ENCODE results near the gene AMZ1.

Gene AMZ1, protein sequence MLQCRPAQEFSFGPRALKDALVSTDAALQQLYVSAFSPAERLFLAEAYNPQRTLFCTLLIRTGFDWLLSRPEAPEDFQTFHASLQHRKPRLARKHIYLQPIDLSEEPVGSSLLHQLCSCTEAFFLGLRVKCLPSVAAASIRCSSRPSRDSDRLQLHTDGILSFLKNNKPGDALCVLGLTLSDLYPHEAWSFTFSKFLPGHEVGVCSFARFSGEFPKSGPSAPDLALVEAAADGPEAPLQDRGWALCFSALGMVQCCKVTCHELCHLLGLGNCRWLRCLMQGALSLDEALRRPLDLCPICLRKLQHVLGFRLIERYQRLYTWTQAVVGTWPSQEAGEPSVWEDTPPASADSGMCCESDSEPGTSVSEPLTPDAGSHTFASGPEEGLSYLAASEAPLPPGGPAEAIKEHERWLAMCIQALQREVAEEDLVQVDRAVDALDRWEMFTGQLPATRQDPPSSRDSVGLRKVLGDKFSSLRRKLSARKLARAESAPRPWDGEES

DNA sequence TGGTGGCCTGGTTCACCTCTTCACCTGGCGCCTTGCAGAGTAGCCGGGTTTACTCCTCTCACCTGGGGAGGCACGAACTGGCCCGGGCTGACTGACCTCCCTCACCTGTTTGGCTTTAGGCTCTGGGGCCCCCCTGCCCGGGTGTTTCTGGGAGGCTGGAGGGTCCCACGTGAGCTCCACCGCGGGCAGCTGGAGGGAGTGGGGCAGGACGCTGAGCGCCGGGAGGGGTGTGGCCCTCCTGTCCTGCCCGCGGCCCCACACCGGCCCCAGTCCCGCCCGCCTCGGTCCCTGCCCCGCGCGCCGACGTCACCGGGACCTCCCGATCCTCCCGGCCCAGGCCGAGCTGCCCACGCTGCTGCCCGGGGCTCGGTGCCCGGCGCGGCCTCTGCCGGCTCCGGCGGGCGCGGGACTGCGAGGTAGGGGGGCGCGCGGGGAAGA lies at the start of gene AMZ1:
AMZ1 (plus strand) TSS at position 322 of the 438 bp plus-strand sequence. CDS start 12,250 bp downstream, outside the sequence.
- no peak for DNase-seq

DNA sequence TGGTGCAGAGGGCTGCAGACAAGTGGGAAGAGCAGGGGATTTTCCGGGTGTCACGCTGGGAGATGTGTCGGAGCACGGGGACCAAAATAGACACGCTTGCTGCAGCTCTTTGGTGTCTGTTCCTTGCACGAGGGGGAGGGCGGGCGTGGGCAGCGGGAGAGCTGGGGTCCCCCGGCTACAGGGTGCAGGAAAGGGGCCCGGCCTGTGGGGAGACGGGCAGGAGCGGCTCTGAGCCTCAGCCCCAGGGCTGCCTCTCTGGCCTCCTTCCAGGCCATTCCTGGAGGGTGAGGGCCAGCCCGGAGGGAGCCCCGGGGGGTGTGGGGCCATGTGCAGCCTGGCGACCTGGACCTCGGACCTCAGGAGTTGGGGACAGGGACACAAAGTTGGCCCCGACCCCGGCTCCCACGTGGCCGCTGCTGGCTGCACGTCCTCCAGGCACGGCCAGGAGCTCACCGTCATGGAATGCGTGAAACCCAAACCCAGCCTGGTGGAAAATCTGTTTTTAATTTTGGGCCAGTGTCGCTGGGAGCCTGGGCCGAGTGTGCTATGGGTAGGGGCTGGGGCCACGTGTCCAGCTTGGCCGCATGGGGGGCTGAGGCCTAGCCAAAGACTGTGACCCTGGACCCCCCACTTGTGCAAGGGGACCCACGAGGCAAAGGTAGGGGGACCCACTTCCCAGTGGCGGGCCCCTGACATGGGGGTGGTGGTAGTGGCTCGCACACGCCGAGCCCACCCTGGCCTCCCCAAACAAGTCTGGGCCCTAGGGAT lies 49.6 kb upstream of the AMZ1 start:
- no peak for DNase-seq

DNA sequence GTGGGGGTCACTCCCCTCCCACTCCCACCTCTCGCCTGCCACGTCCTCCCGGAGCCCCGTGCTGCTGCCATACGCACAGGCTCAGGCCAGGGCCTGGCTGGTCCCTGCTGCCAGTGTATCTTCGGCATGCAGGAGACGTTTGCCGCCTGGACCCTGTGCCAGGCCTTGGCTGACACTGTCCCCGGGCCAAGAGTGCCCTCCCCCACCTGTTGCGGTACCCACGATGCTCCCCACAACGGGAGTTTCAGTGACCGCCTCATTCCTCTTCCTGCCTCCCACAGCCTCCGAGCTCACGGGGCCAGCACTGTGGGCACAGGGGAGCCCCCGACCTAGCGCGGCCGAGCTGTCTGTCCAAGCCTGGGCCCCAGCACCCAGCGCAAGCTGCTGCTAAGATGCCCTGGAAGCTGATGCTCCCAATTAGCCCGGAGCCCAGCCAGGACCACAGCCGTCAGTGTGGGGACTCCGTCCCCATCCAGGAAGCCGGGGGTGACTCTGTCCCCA lies 48.8 kb upstream of the AMZ1 start:
- peak; percentile 42 for DNase-seq

DNA sequence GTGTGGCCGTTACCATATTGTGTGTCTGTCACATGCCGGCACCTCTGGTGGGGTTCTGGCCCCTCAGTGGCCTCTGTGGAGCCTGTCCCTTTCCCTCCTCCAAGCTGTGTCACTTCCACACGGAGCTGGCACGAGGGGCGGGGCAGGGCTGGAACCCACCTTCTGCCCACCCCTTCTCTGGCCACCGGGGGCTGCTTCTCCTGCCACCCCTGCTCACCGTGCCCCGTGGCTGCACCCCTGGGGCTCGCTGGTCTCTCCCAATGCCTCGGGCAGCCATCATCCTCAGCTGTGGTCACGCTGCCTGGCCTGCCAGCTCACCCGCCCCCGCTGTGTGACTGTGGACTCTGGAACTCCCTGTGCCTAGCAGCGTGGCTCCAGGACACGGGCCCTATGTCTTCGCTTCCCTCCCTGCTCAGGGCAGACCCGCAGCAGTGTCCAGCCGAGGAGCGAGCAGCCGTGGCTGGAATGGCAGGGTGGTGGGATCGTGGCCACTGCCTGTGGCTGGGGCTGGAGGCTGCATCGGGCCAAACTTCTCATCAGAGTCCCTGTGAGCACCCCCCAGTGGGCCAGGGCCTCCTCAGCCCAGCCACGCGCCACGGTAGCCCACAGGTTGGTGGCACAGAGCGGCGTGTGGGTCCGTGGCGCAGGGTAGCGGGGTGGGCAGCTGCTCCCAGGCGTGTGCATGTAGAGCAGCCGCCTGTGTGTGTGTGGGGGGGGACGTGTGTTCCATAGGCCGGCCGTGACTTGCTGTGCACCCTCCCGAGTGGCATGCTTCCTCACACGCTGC lies 48.1 kb upstream of the AMZ1 start:
- DNase-seq: no peak

DNA sequence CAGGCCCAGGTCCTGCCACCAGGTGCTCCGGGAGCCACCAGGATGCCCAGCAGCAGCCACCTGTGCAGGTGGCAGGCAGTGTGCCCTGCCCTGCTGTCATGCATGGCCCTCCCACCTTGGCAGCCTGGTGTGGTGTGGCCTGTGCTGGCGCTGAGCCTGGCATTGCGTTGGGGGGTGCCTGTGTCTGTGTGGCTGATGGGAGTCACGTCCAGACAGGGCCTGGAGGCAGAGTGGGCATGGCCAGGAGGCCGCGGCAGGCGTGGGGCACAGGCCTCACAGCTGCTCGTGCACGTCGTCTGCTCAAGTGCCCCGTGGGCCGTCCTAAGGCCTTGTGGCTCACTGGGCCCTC lies 47.5 kb upstream of the AMZ1 start:
- DNase-seq: no peak

DNA sequence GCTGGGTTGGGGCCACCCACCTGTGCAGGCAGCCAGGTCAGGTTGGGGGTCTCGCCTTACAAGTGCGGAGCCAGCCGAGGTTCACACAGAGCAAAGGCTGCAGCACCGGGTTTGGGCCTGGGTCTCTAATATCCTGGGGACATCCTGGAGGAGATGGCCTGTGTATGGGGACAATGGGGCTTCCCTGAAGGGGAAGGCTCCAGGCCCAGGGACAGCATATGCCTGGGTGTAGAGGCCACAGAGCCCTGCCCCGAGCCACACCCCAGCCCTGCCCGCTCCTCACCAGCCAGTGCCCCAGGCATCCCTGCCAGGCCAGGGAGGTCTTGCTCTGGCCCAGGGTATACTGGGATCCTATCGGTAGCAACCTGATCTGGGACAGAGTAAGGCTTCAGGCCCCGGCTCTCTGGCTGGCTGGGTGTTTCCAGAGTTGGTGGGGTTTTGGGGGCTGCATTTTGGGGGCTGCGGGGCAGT lies 47.1 kb upstream of the AMZ1 start:
- no peak for DNase-seq

DNA sequence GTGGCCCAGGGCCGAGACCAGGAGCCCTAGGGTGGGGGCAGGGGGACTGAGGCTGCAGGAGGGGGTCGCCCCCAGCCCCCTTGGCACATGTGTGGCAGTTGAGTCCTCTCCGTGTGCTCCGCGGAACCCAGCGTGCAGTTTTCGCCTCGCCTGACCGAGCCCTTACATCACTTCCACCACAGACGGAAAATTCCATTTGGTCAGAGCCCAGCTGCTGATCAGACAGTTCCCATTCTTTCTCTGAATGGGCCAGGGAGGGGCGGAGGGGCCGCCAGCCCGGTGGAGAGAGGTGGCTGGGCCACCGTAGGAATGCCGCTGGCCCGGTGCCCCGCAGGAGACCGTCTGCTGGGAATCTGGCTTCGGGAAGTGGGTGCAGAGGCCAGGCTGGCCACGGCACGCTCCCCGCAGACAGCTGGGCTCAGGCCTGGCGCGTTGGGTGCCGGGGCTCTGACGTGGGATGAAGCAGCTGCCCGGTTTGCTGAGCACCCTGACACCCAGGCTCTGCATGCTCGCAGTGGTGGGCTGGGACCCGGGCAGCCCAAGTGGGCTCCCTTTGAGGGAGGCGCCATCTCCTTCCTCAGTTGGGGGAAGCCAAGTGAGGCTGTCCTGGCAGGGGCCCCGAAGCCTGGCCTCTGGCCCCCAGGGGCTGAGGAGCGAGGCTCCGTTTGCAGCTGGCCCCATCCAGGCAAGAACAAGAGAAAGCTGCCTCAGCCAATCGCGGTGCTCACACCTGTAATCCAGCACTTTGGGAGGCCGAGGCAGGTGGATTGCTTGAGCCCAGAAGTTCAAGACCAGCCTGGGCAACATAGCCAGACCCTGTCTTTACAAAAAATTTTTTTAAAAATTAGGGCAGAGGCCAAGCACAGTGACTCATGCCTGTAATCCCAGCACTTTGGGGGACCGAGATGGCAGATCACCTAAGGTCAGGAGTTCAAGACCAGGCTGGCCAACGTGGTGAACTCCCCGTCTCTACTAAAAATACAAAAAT lies 46.3 kb upstream of the AMZ1 start:
- DNase-seq: peak; percentile 80

DNA sequence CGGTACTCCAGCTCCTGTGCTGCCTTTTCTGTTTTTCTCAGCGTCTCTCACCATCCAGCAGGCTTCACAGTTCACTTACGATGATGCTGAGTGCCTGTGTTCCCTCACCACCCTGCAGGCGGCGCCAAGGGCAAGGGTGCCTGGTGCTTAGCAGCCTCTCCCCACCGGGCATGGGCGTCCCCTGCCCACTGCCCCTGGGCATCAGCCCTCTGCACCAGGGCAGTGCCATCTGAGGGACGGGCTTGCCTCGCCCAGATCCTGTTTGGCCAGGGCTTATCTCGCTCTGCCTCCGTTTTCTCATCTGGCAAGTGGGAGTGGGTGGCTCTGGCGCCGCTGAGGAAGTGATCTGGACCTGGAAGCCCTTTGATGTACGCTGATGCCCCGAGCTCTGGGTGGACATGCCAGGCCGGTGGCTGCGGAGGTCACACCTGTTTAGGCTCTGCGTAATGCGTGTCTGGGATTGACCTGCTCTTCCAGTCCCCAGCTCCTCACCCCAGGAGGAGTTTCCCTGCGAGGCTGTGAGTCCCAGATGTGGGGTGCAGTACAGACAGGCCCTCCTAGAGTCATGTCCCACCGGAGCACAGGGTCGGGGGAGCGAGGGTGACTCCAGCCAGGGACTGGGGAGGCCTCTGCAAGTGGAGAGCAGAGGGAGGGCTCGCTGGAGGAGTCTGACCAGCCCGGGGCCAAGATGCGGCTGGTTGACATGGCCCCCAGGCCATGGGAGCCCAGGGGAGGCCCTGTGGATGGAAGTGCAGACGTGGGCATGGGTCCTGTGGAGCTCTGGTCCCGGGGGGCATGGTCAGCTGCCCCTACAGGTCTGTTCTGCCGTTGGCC lies 44.4 kb upstream of the AMZ1 start:
- no peak for DNase-seq

DNA sequence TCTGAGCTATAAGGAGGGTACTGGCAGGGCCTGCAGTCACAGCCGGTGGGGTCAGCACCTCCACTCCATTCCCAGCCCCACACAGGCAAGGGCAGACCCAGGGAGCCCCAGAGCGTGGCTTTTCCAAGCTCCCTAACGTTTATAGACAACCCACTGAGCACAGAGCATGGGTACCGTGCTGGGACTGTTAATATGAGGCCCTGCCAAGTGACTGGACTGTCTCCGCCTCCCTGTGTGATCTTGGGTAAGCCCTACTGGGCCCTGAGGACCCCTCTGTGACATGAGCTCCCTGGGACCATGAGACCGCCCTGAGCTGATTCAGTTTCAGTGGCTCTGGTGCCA lies 43.8 kb upstream of the AMZ1 start:
- DNase-seq: no peak

DNA sequence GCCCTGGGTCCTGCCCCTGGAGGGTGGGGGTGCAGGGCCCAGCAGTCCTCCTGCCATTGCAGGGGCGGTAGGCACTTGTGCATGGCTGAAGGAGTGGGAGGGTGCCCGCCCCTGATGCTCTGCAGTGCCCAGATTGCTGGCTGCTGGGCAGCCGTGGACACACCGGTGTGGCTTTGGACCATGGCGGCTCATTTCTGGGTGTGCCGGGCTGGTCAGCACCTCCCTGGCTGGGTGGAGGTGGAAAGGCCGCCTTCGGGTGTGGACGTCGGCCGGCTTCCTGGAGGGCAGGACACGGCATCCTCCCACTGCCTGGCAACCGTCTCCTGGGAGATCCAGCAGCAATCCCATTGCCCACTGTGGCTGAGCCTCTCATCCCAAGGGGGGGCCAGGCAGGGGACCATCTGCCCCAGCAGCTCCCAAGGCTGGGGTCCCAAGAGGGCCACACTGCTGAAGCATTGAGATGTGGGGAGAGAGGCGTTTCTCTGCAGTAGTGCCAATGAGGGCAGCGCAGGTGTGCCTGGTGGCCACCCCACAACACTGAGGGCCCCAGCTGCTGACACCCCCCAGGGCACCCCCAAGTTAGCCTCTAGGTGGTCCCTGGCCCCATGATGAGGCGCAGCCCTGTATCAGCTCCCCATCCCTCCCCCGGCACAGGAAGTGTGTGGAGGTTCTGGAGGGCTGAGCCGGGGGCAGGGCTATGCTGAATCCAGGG lies 43.3 kb upstream of the AMZ1 start:
- DNase-seq: no peak

DNA sequence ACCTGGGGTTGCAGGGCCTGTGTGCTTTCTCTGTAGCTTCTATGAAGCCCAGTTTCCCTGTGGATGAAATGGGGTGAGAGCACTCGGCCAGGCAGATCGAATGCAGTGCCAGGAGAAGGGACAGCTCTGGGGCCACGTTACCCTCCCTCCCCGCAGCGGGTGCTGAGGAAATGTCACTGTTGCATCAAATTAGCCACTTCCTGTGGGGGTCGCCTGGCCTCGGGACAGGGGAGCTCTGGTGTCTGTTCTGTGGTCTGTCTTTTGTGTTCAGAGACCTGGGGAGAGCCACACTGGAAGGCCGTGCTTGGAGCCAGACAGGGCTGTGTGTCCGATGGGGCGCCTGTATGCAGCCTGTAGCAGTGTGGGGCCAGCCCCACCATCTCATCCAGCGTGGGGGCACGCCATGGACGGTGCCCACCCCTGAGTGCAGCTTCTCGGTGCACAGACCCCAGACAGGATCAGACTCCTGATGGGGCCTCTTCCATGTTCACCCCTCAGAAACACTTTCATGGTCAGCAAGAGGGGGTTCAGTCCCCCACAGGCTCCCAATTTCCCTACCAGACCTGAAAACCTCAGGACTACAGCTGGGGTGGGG lies 42.6 kb upstream of the AMZ1 start:
- no peak for DNase-seq

DNA sequence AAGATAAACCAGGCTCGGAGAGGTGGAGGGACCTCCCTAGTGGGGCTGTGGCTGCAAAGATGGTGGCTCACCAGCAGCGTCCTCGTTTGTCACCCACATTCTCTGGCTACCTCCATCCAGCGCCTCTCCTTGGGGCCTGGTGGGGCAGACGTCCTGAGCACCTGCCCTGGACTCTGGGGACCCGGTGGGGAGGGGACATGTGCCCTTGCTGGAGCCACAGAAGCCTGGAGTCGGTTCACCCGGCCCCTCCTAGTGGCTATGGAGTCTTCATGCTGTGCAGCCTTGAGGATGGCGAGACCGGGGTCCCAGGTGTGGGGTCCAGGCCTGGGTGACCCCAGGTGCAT lies 41.7 kb upstream of the AMZ1 start:
- DNase-seq: no peak

DNA sequence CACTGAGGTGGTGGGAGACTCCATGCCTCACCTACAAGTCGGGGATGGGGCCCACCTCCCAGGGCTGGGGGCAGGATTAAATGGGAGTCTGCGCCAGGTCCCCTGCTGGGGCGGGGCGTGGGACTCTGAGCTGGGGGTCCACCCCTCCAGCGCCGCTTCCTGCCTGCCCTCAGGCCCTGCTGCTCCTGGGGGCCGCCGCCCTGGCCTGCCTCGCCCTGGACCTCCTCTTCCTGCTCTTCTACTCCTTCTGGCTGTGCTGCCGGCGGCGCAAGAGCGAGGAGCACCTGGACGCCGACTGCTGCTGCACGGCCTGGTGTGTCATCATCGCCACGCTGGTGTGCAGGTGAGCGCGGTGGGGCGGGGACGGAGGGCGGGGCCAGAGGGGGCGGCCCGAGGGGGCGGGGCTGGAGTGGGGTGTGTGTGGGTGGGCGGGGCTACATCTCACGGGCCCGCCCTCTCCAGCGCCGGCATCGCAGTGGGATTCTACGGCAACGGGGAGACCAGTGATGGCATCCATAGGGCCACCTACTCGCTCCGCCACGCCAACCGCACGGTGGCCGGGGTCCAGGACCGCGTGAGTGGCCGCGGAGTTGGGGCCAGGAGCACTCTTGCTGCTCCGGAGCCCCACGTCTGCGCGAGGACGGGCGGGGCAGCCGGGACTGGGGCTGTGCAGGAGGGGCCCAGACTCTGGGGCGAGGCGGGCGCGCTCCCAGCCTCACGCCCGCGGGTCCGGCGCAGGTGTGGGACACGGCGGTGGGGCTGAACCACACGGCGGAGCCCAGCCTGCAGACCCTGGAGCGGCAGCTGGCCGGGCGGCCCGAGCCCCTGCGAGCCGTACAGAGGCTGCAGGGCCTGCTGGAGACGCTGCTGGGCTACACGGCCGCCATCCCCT lies 41.1 kb upstream of the AMZ1 start:
- no peak for DNase-seq

DNA sequence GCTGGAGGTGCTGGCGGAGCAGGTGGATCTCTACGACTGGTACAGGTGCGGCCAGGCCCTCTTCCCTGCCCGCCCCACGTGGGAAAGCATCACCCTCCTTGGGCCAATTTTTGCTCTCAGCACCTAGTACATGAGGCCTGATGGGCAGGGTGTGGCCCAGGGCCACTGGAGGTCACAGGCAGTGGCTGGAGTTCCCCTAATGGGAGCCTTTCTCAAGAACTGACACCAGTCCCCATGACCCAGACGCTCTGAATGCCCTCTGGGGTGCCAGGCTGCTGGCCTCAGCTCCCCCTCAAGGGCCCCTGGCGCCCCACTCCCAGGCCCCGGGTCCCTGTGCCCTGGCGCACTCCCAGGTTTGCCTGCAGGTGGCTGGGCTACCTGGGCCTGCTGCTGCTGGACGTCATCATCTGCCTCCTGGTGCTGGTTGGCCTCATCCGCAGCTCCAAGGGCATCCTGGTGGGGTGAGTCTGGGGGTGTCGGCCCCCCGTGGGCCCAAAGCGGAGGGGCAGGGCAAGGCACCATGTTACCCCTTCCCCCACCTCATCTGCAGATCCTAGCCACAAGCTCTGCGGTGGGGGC lies 40.3 kb upstream of the AMZ1 start:
- DNase-seq: no peak

DNA sequence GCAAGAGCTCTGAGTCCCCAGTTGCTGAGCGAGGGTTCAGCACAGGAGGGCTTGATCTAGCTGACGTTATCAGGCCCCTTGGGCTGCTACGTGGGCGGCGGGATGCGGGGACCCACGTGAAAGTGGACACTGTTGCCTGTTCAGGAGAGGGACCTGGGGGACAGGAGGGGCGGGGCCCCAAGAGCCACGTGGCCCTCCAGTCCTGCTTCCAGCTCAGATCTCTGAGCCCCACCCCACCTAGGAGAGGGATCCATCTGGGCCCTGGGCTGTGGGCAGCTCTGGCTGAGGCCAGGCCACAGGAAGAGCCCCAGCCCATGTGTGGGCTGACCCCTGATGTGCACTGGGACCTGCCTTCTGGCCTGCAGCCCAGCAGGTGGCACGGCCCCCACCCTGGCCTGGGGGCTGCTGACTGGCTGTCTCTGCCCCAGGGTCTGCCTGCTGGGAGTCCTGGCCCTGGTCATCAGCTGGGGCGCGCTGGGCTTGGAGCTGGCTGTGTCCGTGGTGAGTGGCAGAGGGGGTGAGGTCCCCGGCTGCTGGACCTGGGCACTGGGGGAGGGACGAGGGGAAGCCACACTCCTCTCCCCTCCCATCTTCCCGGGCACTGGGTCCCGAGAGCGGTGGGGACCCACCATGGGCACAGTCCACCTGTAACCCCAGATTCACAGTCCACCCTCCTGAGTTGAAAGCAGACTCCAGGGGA lies 38.7 kb upstream of the AMZ1 start:
- no peak for DNase-seq

DNA sequence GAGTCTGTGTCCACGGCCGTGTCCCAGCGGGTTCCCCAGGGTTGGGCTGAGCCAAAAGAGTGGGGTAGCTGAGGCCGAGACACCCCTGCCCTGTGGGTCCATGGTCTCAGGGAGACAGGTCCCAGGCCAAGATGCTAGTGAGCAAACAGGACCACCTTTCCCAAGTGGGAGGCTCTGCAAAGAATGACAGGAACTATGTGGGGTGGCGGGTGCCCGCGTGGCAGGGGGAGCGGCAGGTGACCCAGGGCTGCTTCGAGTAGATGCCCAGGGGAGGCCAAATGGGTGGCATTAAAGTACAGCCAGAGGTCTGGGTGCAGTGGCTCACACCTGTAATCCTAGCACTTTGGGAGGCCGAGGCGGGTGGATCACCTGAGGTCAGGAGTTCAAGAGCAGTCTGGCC lies 38.0 kb upstream of the AMZ1 start:
- no peak for DNase-seq

DNA sequence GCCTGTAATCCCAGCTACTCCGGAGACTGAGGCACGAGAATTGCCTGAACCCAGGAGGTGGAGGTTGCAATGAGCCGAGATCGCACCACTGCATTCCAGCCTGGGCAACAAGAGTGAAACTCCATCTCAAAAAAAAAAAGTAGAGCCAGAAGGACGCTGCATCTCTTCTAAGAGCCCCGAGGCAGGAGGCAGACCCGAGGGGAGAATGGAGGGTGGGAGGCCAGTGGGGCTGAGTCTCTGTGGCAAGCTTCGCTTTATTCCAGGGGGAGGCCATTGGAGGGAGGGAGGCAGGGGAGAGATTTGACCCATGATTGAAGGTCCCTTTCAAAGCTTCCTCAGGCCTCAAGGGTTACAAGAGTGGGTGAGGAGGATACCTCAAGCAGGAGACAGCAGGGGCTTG lies 37.6 kb upstream of the AMZ1 start:
- DNase-seq: no peak

DNA sequence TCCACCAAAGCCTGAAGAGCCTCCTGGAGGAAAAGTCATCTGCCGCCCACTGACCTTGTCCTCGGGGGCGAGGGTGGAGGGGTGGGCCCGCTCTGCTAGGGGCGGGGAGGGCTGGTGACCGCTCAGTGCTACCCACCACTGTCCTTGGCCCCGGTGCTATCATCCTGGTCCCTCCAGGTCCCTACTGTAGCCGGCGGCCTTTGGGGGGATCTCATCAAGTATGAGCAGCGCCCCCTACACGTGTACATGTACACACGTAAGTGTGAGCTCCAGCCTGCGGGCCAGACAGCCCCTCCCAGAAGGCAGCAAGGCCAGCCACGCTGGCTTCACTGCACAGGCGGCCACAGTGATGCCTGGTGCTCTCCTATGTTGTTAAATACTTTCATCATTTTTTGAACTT lies 36.7 kb upstream of the AMZ1 start:
- DNase-seq: no peak

Measured in midbrain (tissue), 1 donor.